T-helper 1 cell treated with Interleukin-12 subunit alpha and Interleukin-12 subunit beta and Interleukin-4 antibody, amounts not matched to agents 30 μg/mL and 1 μg/mL, for 36 hours (primary cell): Measurements from ENCODE around the gene RIMBP3B.
"Not testable (repeated sequence)": the region's sequence is repeated elsewhere in the genome, so short reads cannot be mapped to it uniquely, and the experiment has no call there.

Experiments
- H3K27ac Mint-ChIP-seq: one replicate; pipeline ENCODE4 v1.8.0; 2021; ENCODE audit warnings: mild to moderate bottlenecking, mixed read lengths
- H3K27me3 Mint-ChIP-seq: one replicate; pipeline ENCODE4 v1.8.0; 2021; ENCODE audit warnings: low read depth, mixed read lengths
- H3K36me3 Mint-ChIP-seq: one replicate; pipeline ENCODE4 v1.8.0; 2021; ENCODE audit warnings: low read depth, mixed read lengths
- H3K4me1 Mint-ChIP-seq: one replicate; pipeline ENCODE4 v1.8.0; 2021; ENCODE audit warnings: low read depth, mixed read lengths
- H3K4me3 Mint-ChIP-seq: one replicate; pipeline ENCODE4 v1.8.0; 2021; ENCODE audit warnings: mild to moderate bottlenecking, moderate library complexity, mixed read lengths
- H3K9me3 Mint-ChIP-seq: one replicate; pipeline ENCODE4 v1.8.0; 2021; ENCODE audit warnings: mixed read lengths

RIMBP3B gene

GRCh38 chr22:21383701-21384467 lies at the start of gene RIMBP3B:
Gene RIMBP3B, plus strand, starts transcription at chr22:21383751. Its CDS starts 108 bp downstream, at chr22:21383859.
- not testable (repeated sequence) for H3K4me3 Mint-ChIP-seq, H3K27ac Mint-ChIP-seq, H3K9me3 Mint-ChIP-seq, H3K36me3 Mint-ChIP-seq, H3K27me3 Mint-ChIP-seq, H3K4me1 Mint-ChIP-seq

GRCh38 chr22:21357527-21357926 lies 26.0 kb upstream of the RIMBP3B start:
- not testable (repeated sequence) for H3K27me3 Mint-ChIP-seq, H3K27ac Mint-ChIP-seq, H3K9me3 Mint-ChIP-seq, H3K36me3 Mint-ChIP-seq, H3K4me3 Mint-ChIP-seq, H3K4me1 Mint-ChIP-seq

GRCh38 chr22:21360525-21360924 lies 23.0 kb upstream of the RIMBP3B start:
- H3K27me3 Mint-ChIP-seq, H3K36me3 Mint-ChIP-seq, H3K4me3 Mint-ChIP-seq, H3K27ac Mint-ChIP-seq, H3K9me3 Mint-ChIP-seq, H3K4me1 Mint-ChIP-seq: not testable (repeated sequence)

- H3K27me3 Mint-ChIP-seq, H3K4me1 Mint-ChIP-seq, H3K27ac Mint-ChIP-seq, H3K4me3 Mint-ChIP-seq, H3K36me3 Mint-ChIP-seq, H3K9me3 Mint-ChIP-seq: not testable (repeated sequence)
Observed at GRCh38 chr22:21362473-21362872, 21.1 kb upstream of the RIMBP3B start.

GRCh38 chr22:21363061-21363460 lies 20.5 kb upstream of the RIMBP3B start:
- H3K36me3 Mint-ChIP-seq, H3K4me1 Mint-ChIP-seq, H3K27me3 Mint-ChIP-seq, H3K9me3 Mint-ChIP-seq, H3K27ac Mint-ChIP-seq, H3K4me3 Mint-ChIP-seq: not testable (repeated sequence)

- not testable (repeated sequence) for H3K27ac Mint-ChIP-seq, H3K9me3 Mint-ChIP-seq, H3K4me1 Mint-ChIP-seq, H3K4me3 Mint-ChIP-seq, H3K36me3 Mint-ChIP-seq, H3K27me3 Mint-ChIP-seq
Observed at GRCh38 chr22:21363803-21364202, 19.7 kb upstream of the RIMBP3B start.

- H3K4me1 Mint-ChIP-seq, H3K27ac Mint-ChIP-seq, H3K27me3 Mint-ChIP-seq, H3K9me3 Mint-ChIP-seq, H3K36me3 Mint-ChIP-seq, H3K4me3 Mint-ChIP-seq: not testable (repeated sequence)
Observed at GRCh38 chr22:21364362-21364761, 19.2 kb upstream of the RIMBP3B start.

- H3K27ac Mint-ChIP-seq, H3K4me3 Mint-ChIP-seq, H3K36me3 Mint-ChIP-seq, H3K4me1 Mint-ChIP-seq, H3K9me3 Mint-ChIP-seq, H3K27me3 Mint-ChIP-seq: not testable (repeated sequence)
Observed at GRCh38 chr22:21365337-21365736, 18.2 kb upstream of the RIMBP3B start.

- H3K9me3 Mint-ChIP-seq, H3K27ac Mint-ChIP-seq, H3K4me3 Mint-ChIP-seq, H3K27me3 Mint-ChIP-seq, H3K36me3 Mint-ChIP-seq, H3K4me1 Mint-ChIP-seq: not testable (repeated sequence)
Observed at GRCh38 chr22:21368603-21369310, 14.8 kb upstream of the RIMBP3B start.

- H3K27me3 Mint-ChIP-seq, H3K36me3 Mint-ChIP-seq, H3K4me3 Mint-ChIP-seq, H3K4me1 Mint-ChIP-seq, H3K27ac Mint-ChIP-seq, H3K9me3 Mint-ChIP-seq: not testable (repeated sequence)
Observed at GRCh38 chr22:21375880-21376279, 7.7 kb upstream of the RIMBP3B start.

GRCh38 chr22:21384468-21385357 lies 1.2 kb downstream of the RIMBP3B start:
- not testable (repeated sequence) for H3K27me3 Mint-ChIP-seq, H3K27ac Mint-ChIP-seq, H3K9me3 Mint-ChIP-seq, H3K4me1 Mint-ChIP-seq, H3K36me3 Mint-ChIP-seq, H3K4me3 Mint-ChIP-seq

GRCh38 chr22:21389480-21389879 lies 5.9 kb downstream of the RIMBP3B start:
- not testable (repeated sequence) for H3K4me3 Mint-ChIP-seq, H3K36me3 Mint-ChIP-seq, H3K9me3 Mint-ChIP-seq, H3K4me1 Mint-ChIP-seq, H3K27ac Mint-ChIP-seq, H3K27me3 Mint-ChIP-seq

- not testable (repeated sequence) for H3K9me3 Mint-ChIP-seq, H3K36me3 Mint-ChIP-seq
Observed at GRCh38 chr22:21390013-21390412, 6.5 kb downstream of the RIMBP3B start.

GRCh38 chr22:21394613-21395012 lies 11.1 kb downstream of the RIMBP3B start:
- H3K4me1 Mint-ChIP-seq, H3K4me3 Mint-ChIP-seq, H3K36me3 Mint-ChIP-seq, H3K27me3 Mint-ChIP-seq, H3K27ac Mint-ChIP-seq, H3K9me3 Mint-ChIP-seq: not testable (repeated sequence)

More at GRCh38 chr22:21390013-21390412, 6.5 kb downstream of the RIMBP3B start:
- H3K4me1 Mint-ChIP-seq, H3K27me3 Mint-ChIP-seq, H3K4me3 Mint-ChIP-seq, H3K27ac Mint-ChIP-seq: not testable (repeated sequence)
